Neural cell (in vitro differentiated cells): ENCODE measurements around the gene SGIP1. TPM values are rescaled to one million over a fixed set of nuclear protein-coding genes. Genes with fewer than 3 reads are reported as not detected.

ENCODE experiments used
- H2AFZ ChIP-seq: fragments of 200-600, 300-800 bp; sonication (generic), shearing (Covaris generic); 2 replicates; pipeline ENCODE4 v1.6.0; 2014; ENCODE audit warnings: low read depth, mild to moderate bottlenecking, antibody characterized with exemption, low read length, moderate library complexity
- H3F3A ChIP-seq: fragments of 200-600 bp; shearing (Covaris generic); 2 replicates; pipeline ENCODE4 v1.6.1; 2016; ENCODE audit warnings: mild to moderate bottlenecking, moderate library complexity, mixed read lengths, antibody characterized with exemption, low read length; ENCODE audit not compliant: insufficient read depth, poor library complexity, severe bottlenecking
- H3K27ac ChIP-seq: fragments of 200-600, 300-800 bp; sonication (generic), shearing (Covaris generic); 2 replicates; pipeline ENCODE4 v1.5.1; 2014; ENCODE audit warnings: mild to moderate bottlenecking, low read length, moderate library complexity
- H3K27me3 ChIP-seq: fragments of 300-800, 200-600 bp; sonication (generic), shearing (Covaris generic); 2 replicates; pipeline ENCODE4 v1.6.0; 2014; ENCODE audit warnings: mild to moderate bottlenecking, low read depth, low read length, moderate library complexity; ENCODE audit not compliant: insufficient read depth
- H3K36me3 ChIP-seq: fragments of 300-800, 200-600 bp; sonication (generic), shearing (Covaris generic); 2 replicates; pipeline ENCODE4 v1.5.1; 2014; ENCODE audit warnings: mild to moderate bottlenecking, antibody characterized with exemption, low read length, moderate library complexity; ENCODE audit not compliant: insufficient read depth
- H3K4me2 ChIP-seq: fragments of 300-800, 200-600 bp; sonication (generic), shearing (Covaris generic); 2 replicates; pipeline ENCODE4 v1.6.0; 2014; ENCODE audit warnings: mild to moderate bottlenecking, low read length
- H3K4me3 ChIP-seq: fragments of 300-800, 200-600 bp; sonication (generic), shearing (Covaris generic); 2 replicates; pipeline ENCODE4 v1.5.1; 2014; ENCODE audit warnings: mild to moderate bottlenecking, low read length, moderate library complexity
- H3K79me2 ChIP-seq: fragments of 200-600 bp; shearing (Covaris generic); replicated peaks from 2 replicates; pipeline ENCODE4 v1.6.0; 2014; ENCODE audit warnings: mild to moderate bottlenecking, low read length, moderate library complexity; ENCODE audit not compliant: insufficient read depth
- H3K9ac ChIP-seq: fragments of 300-800, 200-600 bp; sonication (generic), shearing (Covaris generic); 2 replicates; pipeline ENCODE4 v1.6.1; 2016; ENCODE audit warnings: mild to moderate bottlenecking, low read length, mixed read lengths
- H3K9me2 ChIP-seq: fragments of 200-600 bp; shearing (Covaris generic); 2 replicates; pipeline ENCODE4 v1.6.1; 2016; ENCODE audit warnings: mild to moderate bottlenecking, low read length, mixed read lengths; ENCODE audit not compliant: insufficient read depth
- H3K9me3 ChIP-seq: fragments of 200-600, 300-800 bp; sonication (generic), shearing (Covaris generic); 2 replicates; pipeline ENCODE4 v1.6.1; 2016; ENCODE audit warnings: mild to moderate bottlenecking, mixed run types, low read length, moderate library complexity, mixed read lengths
- H4K20me1 ChIP-seq: fragments of 200-600 bp; shearing (Covaris generic); 2 replicates; pipeline ENCODE4 v1.6.1; 2016; ENCODE audit warnings: mild to moderate bottlenecking, mixed run types; ENCODE audit not compliant: insufficient read depth
- EP300 ChIP-seq: fragments of 450-650 bp; conservative IDR thresholded peaks from 2 replicates; pipeline ENCODE4 v1.6.1; 2014; ENCODE audit warnings: antibody characterized with exemption, mild to moderate bottlenecking, moderate library complexity; ENCODE audit not compliant: poor library complexity, severe bottlenecking
- EZH2 ChIP-seq: fragments of 200-600, 300-800 bp; shearing (Covaris generic), sonication (generic); IDR thresholded peaks from 2 replicates; pipeline ENCODE4 v1.6.1; 2014; ENCODE audit warnings: antibody characterized with exemption, low read length, borderline replicate concordance, mild to moderate bottlenecking; ENCODE audit not compliant: insufficient read depth, poor library complexity, severe bottlenecking
- MXI1 ChIP-seq: fragments of 450-650 bp; conservative IDR thresholded peaks from 2 replicates; pipeline ENCODE4 v1.6.1; 2014; ENCODE audit warnings: antibody characterized with exemption, mild to moderate bottlenecking; ENCODE audit not compliant: poor library complexity, severe bottlenecking
- POLR2AphosphoS5 ChIP-seq: IDR thresholded peaks from 2 replicates; pipeline ENCODE4 v1.6.1; 2012
- RAD21 ChIP-seq: fragments of 450-650 bp; conservative IDR thresholded peaks from 2 replicates; pipeline ENCODE4 v1.6.1; 2014; ENCODE audit warnings: antibody characterized with exemption, mild to moderate bottlenecking, moderate library complexity
- SMC3 ChIP-seq: fragments of 450-650 bp; conservative IDR thresholded peaks from 2 replicates; pipeline ENCODE4 v1.6.1; 2014; ENCODE audit warnings: antibody characterized with exemption, mild to moderate bottlenecking, moderate library complexity; ENCODE audit not compliant: poor library complexity
- TAF1 ChIP-seq: IDR thresholded peaks from 2 replicates; pipeline ENCODE4 v1.6.1; 2012; ENCODE audit warnings: low read depth
- polyA plus RNA-seq: library from polyadenylated mRNA; depleted of rRNA; stranded (reverse); fragments of >200 nt; gene quantifications from 2 replicates; pipeline ENCODE4 v1.2.3, GENCODE V29; 2014
- TF ChIP-seq, protein P1 (sequence below): IDR thresholded peaks from 2 replicates; pipeline ENCODE4 v1.6.1; 2012; ENCODE audit warnings: borderline replicate concordance
- TF ChIP-seq, protein P2 (sequence below): fragments of 450-650 bp; IDR thresholded peaks from 2 replicates; pipeline ENCODE4 v1.5.1; 2014; ENCODE audit warnings: antibody characterized with exemption, mild to moderate bottlenecking, moderate library complexity; ENCODE audit not compliant: poor library complexity, severe bottlenecking

Gene SGIP1
- polyA plus RNA-seq, 1 donor from 2014 or later, result 50.5 TPM

- H3K9me3 ChIP-seq, result no peaks in the 10 kb centered on the region
- H3K9ac ChIP-seq, result no peak overlapping the region
- no peaks in the 10 kb centered on the region for H3K9me2 ChIP-seq
- H3F3A ChIP-seq, result no peaks in the 10 kb centered on the region
- H3K4me2 ChIP-seq, result no peak overlapping the region
- no peak overlapping the region for H3K4me3 ChIP-seq
- H4K20me1 ChIP-seq, result no peaks in the 10 kb centered on the region
- H3K36me3 ChIP-seq, result no peaks in the 10 kb centered on the region
- no peaks in the 10 kb centered on the region for H3K27me3 ChIP-seq
- no peak for TF ChIP-seq TAF1
- TF ChIP-seq, protein P1, sequence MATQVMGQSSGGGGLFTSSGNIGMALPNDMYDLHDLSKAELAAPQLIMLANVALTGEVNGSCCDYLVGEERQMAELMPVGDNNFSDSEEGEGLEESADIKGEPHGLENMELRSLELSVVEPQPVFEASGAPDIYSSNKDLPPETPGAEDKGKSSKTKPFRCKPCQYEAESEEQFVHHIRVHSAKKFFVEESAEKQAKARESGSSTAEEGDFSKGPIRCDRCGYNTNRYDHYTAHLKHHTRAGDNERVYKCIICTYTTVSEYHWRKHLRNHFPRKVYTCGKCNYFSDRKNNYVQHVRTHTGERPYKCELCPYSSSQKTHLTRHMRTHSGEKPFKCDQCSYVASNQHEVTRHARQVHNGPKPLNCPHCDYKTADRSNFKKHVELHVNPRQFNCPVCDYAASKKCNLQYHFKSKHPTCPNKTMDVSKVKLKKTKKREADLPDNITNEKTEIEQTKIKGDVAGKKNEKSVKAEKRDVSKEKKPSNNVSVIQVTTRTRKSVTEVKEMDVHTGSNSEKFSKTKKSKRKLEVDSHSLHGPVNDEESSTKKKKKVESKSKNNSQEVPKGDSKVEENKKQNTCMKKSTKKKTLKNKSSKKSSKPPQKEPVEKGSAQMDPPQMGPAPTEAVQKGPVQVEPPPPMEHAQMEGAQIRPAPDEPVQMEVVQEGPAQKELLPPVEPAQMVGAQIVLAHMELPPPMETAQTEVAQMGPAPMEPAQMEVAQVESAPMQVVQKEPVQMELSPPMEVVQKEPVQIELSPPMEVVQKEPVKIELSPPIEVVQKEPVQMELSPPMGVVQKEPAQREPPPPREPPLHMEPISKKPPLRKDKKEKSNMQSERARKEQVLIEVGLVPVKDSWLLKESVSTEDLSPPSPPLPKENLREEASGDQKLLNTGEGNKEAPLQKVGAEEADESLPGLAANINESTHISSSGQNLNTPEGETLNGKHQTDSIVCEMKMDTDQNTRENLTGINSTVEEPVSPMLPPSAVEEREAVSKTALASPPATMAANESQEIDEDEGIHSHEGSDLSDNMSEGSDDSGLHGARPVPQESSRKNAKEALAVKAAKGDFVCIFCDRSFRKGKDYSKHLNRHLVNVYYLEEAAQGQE, result no peak
- no peak overlapping the region for H3K27ac ChIP-seq
- H2AFZ ChIP-seq, result no peak overlapping the region
- no peaks in the 10 kb centered on the region for H3K79me2 ChIP-seq
These were observed 40.2 kb upstream of the SGIP1 start for GRCh38 chr1:66493731-66494130.

DNA sequence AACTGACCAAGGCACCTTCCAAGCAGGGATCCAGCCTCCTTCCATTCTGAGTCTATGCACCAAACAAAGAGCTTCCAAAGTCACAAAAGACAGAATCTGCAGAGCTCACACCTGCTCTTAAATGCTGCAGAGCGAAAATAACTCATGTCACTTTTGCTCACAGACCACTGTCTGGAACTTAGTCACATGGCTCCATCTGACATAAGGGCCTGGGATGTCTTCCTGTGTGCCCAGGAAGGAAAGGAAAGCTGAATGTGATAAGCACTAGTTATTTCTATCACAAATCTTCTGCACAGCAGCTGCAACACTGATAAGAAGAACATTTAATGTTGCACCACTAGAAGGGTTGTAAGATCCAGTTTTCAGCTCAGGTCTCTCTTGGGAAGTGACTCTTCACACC lies 39.5 kb upstream of the SGIP1 start:
- Histone ChIP-seq H3K9me2 (no peaks in the 10 kb centered on the region), H3K27me3 (no peaks in the 10 kb centered on the region), H3F3A (no peaks in the 10 kb centered on the region), H3K27ac (no peak overlapping the region), H3K4me3 (no peak overlapping the region), H2AFZ (no peak overlapping the region), H3K9ac (no peak overlapping the region), H3K4me2 (no peak overlapping the region), H3K79me2 (no peaks in the 10 kb centered on the region), H4K20me1 (no peaks in the 10 kb centered on the region), H3K9me3 (no peaks in the 10 kb centered on the region), H3K36me3 (no peaks in the 10 kb centered on the region)
- no peak for TF ChIP-seq MXI1
- no peak for TF ChIP-seq SMC3
- no peak for TF ChIP-seq TAF1
- TF ChIP-seq RAD21, result no peak
- no peak for TF ChIP-seq EP300
- TF ChIP-seq POLR2AphosphoS5, result no peak
- TF ChIP-seq, protein P2, sequence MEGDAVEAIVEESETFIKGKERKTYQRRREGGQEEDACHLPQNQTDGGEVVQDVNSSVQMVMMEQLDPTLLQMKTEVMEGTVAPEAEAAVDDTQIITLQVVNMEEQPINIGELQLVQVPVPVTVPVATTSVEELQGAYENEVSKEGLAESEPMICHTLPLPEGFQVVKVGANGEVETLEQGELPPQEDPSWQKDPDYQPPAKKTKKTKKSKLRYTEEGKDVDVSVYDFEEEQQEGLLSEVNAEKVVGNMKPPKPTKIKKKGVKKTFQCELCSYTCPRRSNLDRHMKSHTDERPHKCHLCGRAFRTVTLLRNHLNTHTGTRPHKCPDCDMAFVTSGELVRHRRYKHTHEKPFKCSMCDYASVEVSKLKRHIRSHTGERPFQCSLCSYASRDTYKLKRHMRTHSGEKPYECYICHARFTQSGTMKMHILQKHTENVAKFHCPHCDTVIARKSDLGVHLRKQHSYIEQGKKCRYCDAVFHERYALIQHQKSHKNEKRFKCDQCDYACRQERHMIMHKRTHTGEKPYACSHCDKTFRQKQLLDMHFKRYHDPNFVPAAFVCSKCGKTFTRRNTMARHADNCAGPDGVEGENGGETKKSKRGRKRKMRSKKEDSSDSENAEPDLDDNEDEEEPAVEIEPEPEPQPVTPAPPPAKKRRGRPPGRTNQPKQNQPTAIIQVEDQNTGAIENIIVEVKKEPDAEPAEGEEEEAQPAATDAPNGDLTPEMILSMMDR, result no peak
- no peak for TF ChIP-seq EZH2
- TF ChIP-seq, protein P1, result no peak
